Upper lobe of left lung (tissue), 4 donors: Measurements from ENCODE around the gene SMIM38.
"Not testable (repeated sequence)": the region's sequence is repeated elsewhere in the genome, so short reads cannot be mapped to it uniquely, and the experiment has no call there.

Experiments
- CTCF ChIP-seq, 6 experiments: fragments of 450-650 bp in 4 of 6; fragments of 200-600 bp in 2 of 6; sonication (generic) in 2 of 6; IDR thresholded peaks; one replicate each; pipeline ENCODE4 v1.5.1; 2016 to 2019; ENCODE audit warnings: antibody characterized with exemption in 6 of 6
- EP300 ChIP-seq, 4 donors: sonication (generic); formaldehyde crosslinking; IDR thresholded peaks; one replicate each; pipeline ENCODE4 v1.5.1; 2017; ENCODE audit warnings: antibody characterized with exemption in 4 of 4, control low read depth in 2 of 4

GRCh38 chr11:69134182-69134581, 21.6 kb upstream of the SMIM38 start:
- not testable (repeated sequence) for TF ChIP-seq CTCF, EP300 (IDR thresholded peaks at IDR 0.05)
